DMS79 treated with DMSO at 0.1 percent for 48 hours (cell line): ENCODE data around the gene TLE6.
"Not testable (repeated sequence)": the region's sequence is repeated elsewhere in the genome, so short reads cannot be mapped to it uniquely, and the experiment has no call there.

Experiments
- DNase-seq: peaks from one replicate; lab custom pipeline; 2025; lab: John Stamatoyannopoulos, UW

TLE6 gene

DNA sequence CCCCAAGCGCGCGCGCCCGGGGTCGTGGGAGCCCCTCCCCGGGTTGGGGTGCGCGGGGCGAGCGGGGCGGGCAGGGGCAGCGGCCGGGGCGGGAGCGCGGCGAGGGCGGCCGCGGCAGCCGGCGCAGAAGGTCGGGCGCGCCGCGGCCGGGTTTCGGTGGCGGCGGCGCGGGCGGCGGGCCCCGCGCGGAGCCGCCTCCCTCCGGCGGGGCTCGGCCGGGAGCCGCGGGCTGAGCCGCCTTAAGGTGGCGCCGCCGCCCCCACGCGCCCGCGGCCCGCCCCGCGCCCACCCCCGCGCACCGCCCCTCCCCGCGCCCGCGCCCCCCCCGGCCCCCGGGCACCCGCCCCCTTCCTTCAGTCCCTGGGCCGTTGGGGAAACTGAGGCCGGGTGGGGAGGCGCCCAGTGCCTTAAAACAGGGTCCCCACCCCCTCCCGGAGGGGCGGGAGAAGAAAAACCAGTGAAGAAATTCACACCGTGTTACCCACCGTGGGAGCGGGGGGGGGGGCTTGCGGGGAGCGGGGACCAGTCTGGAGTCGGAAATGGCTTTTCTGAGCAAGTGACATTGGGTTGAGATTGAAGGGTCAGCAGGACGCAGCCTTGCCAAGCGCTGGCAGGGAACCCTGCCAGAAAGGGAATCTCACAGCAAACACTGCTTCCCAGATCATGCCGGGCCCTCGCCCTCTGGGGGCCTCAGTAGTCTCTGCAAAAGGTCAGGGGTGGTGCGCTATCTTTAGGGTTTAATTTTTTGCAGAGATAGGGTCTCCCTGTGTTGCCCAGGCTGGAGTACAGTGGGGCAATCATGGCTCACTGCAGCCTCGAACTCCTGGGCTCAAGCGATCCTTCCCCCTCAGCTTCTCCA lies 51.9 kb downstream of the TLE6 start, which contains the start of gene TLE2:
TLE2 (minus strand) TSS at position 216 of the 859 bp plus-strand sequence. CDS start 376 bp downstream, outside the sequence.
- DNase-seq = no peak

DNA sequence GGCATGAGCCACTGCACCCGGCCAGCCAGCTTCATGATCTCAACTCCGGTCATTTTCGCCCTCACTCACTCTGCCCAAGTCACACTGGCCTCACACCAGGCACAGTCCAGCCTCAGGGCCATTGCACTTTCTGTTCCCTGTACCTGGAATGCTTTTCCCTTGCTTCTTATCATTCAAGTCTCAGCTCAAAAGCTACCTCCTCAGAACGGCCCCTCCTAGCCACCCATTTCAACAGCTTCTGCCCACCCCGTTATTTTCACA lies 54.2 kb downstream of the TLE6 start:
- DNase-seq = no peak

DNA sequence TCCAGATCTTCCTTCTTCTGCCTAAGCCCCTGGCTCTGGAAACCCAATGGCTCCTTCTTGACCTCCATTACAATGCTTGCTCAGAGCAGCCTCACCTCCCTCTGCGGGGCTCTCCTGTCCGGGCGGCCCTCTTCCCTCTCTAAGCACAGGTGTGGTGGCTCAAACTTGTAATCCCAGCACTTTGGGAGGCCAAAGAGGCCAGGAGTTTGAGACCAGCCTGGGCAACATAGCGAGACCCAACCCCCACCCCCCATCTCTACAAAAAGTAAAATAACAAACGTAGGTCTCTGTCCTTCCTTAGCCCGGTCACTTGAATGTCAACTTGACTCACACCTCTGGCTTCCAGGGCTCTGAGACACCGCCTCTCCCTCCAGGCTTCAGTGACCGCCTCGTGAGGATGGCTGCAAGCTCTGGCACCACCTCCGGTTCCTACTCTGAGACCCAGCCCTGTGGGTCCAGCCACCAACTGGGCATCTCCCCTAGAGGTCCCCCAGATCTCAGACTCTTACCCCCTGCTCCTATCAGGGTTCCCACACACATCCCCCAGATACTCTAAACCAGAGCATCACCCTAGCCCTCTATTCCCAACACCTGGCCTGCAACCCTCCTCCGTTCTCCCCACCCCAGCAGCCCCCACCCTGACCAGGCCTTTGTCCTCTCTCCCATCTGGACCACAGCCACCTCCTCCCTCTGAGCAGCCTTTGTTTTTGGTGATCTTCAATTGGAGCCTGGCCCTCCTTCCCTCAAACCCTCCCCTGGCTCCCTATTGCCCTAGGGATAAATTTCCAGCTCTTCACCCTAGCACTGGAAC lies 56.4 kb downstream of the TLE6 start:
- no peak for DNase-seq

DNA sequence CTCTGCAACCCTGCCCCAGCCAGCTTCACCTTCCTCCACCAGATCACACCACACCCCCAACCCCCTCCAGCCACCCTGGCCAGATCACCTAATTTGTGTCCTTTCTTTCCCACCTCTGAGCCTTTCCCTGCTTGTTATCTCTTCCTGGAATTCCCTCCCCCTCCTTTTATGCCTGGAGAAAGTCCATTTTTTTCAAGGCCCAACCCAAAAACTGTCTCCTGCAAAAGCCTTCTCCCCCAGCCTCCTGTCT lies 57.0 kb downstream of the TLE6 start:
- no peak for DNase-seq

DNA sequence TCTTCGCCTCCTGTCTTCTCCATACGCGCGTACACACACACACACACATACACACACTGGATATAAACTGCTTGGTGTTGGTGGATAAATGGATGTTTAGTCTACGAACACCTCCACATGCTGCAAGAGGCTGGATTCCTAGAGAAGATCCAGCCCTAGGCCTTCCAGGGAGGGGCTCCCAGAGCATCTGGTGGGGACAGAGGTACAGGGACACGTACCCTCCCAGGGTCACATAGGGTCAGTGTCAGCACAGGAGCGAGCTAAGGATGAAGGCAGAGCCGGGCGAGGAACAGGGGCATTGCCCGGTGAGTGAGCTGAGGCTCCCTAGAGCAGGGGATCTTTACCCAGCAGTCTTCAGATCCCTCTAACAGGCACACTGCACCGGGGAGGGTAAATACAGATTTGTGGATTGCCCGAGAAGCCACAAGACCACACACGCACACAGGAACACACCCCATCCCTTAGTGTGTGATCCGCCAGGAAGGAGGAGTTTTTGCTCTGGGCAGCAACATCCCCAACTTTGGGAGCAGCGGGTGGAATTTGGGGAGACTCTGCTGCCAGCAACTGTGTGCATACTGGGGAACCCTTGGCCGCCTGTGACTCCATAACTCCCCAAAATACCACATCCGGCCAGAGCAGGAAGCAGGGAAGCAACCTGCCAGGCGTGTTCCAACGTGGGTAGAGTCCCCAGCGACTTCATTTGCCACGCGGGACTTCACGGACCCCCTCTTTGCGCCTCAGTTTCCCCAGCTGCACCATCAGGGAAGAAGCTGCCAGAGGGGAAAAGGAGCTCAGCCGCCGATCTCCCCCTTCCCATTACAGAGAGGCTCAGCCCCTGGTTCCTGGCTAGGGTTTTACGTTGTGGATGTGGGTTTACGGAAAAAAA lies 57.5 kb downstream of the TLE6 start:
- DNase-seq = no peak

DNA sequence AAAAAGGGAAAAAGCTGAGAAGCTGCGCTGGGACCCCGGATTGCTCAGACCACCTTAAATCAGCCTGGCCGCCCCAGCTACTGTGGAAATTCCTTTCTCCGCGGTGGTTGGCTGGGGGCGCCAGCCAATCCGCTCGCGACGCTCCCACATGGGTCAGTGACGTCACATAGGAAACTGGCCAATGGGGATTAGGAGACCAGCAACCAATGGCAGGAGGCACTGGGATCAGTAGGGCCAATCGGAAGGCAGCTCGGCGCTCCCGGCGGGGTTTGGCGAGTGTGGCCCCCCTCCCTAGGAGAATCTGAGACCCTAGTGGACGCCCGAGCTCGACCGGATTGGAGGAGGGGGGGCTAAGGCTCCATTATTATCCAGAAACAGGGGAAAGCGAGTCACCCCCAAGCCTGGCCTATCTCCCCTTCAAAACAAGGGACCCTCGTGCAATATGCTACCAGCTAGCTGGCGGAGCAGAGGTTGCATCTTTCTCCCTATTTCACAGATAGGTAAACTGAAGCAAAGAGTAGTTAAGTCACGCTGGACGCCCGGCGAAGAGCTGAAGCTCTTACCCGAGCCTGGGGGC lies 58.3 kb downstream of the TLE6 start:
- peak; percentile 98 for DNase-seq

DNA sequence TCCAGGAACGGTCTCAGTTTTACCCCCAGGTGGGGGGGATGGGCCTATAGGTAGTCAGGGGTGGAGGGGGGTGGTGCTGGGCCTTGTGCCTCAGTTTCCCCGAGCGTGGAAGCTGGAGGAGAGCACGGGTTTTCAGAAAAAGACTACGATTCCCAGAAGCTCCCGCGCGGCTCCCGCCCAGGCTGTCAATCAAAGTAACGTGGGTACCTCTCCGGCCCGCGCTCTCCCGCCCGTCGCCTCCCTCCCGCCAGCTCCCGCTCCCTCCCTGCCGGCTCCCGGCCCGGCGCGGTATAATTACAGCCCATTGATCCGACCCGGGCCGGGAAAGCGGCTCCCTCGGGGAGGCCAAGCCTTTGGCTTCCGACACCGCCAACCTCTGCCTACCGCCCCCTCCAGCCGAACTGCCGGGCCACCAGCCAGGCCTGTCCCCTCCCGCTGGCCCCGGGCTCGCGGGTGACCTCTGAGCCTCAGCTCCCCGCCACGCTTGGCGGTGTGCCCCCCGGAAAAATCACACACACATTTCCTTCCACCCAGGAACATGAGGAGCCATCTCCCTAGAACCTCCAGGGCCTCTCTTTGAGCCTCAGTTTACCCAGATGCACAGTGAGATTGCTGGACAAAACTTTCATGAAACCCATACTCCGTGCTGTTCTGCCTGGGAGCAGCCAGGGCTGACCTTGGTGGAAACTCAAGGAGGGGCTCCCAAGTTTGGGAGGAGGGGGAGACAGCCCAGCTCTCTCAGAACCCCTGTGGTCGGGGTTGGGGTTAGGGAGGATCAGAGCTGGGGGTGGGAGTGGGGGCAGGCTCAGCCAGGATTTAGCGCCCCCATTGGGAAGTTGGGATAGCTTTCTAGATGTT lies 59.0 kb downstream of the TLE6 start:
- peak; percentile 92 for DNase-seq

DNA sequence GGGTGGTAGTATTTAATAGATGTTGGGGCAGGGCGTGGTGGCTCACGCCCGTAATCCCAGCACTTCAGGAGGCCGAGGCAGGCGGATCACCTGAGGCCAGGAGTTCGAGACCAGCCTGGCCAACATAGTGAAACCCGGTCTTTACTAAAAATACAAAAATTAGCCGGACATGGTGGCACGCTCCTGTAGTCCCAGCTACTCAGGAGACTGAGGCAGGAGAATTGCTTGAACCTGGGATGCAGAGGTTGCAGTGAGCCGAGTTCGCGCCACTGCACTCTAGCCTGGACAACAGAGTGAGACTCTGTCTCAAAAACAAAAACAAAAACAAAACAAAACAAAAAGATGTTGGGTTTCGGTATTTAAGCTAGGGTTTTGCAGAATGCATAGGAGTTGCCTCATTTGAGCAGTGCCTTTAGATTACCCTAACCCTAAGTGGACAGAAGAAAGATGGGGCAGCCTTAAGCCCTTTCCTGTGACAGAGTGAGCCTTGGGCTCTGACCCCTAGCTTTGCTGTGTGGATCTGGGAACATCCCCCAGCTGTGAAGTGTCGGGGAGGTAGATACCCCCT lies 59.7 kb downstream of the TLE6 start:
- not testable (repeated sequence) for DNase-seq

DNA sequence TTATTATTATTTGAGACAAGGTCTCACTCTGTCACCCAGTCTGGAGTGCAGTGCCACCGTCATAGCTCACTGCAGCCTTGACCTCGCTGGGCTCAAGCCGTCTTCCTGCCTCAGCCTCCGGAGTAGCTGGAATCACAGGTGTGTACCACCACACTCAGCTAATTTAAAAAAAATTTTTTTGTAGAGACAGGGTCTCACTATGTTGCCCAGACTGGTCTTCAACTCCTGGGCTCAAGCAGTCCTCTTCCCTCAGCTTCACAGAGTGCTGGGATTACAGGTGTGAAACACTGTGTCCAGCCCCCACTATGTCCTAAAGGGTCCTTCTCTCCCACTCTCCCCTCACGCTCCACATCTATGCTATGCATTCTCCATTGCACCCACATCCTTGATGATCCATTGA lies 60.9 kb downstream of the TLE6 start:
- no peak for DNase-seq

DNA sequence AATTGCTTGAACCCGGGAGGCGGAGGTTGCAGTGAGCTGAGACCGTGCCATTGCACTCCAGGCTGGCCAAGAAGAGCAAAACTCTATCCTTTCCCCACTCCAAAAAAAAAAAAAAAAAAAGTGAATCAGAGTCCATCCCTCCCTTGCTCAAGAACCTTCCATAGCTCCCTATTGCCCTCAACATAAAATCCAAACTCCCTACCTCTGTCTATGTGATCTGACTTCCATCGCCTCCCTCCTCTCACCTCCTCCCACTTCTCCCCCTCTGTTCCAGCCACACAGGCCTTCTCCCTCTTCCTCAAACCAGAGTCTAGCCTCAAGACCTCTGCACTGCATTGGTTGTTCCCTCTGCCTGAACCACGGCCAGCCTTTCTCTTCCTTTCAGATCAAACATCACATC lies 61.8 kb downstream of the TLE6 start:
- DNase-seq = no peak

DNA sequence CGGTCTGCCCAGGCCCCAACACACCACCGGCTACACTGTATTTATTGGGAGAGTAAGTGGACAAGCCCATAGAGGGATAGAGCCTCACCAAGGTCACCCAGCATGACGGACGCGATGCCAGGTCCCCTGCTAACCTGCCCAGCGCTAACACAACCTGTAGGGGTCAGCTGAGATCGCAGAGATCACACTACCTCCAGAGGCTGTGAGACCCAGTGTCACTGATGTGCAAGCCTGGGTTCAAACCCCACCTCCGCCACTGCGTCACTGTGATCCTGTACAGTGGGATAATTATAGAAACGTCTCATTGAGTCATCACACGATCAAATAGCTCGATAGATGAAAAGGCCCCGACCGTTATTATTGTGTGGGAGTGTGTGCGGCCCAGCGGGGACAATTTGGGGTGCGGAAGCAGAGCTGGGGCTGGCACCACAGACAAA lies 62.3 kb downstream of the TLE6 start:
- no peak for DNase-seq

DNA sequence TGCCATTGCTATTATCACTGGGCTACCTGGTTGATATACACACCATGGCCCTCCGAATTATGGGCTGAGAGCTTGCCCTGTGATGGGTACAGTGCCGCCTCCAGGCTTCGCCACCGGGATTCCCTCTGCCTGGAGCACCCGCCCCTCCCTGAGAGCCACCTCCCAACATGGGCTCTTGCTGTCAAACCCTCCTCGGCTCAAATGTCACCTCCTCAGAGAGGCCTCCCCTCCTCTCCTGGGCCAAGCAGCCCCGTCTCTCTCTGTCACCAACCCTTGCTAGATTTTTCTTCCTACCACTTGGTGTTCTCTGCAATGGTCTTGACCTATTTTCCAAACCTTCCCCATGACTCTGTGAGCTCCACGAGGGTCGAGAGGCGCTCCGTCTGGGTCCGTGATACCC lies 64.0 kb downstream of the TLE6 start:
- DNase-seq = no peak

DNA sequence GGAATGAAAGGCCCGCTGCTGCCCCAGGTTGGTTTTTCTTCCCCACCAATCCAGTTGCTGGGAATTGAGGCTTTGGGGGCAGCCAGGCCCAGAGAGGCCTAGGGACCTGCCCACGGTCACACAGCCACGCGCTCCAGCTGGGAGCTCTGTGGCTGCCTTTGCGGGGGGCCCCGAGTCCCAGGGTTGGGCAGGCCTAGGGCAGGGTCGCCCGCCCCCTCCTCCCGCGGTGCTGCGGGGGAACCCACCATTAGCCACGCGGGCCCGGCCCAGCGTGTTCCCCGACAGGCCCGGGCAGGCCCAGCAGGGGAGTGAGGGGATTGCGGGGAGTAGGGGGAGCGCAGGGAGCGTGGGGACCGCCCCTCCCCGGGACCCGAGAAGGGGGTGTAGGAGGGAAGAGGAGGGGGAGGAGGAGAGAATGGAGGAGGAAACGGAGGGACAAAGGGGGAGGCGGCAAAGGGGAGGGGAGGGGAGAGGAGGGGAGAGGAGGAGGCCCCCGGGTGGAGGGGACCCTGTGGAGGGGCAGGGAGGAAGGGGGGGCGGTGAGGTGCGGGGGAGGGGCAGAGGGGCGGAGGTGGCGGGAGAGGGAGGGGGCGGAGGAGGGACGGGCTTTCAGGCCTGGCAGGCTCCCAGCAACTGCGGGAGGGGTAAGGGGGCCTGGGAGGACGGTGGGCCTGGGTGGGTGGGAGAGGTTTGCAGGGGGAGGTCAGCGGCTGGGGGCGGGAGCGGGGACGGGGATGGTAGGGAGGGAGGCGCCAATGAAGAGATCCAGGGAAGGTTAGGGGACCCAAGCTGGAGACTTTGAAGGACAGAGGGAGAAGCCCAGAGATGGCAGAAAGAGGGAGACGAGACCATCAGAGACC lies 64.6 kb downstream of the TLE6 start:
- no peak for DNase-seq

DNA sequence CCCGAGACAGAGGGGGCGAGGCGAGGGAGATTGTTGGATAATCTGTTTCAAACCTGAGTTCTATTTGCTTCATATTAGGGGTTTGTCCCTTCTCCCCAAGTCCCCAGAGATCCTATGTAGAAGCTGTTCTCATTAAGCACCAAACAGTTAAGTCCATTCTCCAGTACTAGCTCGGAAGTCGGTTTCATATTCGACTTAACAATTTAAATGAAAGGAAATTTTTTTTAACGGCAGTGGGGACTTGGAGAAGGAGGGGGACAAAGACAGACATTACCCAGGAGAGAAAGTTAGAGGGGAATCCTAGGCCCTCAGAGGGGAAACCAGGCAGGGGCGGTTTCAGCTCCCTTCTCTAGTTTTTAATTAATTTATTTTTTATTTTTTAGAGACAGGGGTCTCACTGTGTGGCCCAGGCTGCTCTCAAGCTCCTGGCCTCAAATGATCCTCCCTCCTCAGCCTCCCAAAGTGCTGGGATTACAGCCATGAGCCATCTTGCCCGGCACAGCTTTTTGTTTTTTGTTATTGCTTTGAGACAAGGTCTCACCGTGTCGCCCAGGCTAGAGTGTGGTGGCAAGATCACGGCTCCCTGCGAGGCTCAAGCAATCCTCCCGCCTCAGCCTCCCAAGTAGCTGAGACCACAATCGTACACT lies 65.4 kb downstream of the TLE6 start:
- no peak for DNase-seq
